Sigmoid colon (tissue), 7 donors: ENCODE results near the gene ZNF665. TPM values are rescaled to one million over a fixed set of nuclear protein-coding genes. Genes with fewer than 3 reads are reported as not detected.
A peak's percentile ranks its signal among the peaks of the same experiment; 100 is the strongest.

Experiments
- DNase-seq: peaks from one replicate; pipeline ENCODE4 v3.0.0-alpha.2; 2019
- H3K27ac ChIP-seq, 4 donors: fragments of 200-600 bp; sonication (generic); one replicate each; pipeline ENCODE4 v1.5.1; 2016 to 2019; ENCODE audit warnings: mild to moderate bottlenecking in 1 of 4
- H3K27me3 ChIP-seq, 3 donors: fragments of 200-600 bp; sonication (generic); one replicate each; pipeline ENCODE4 v1.5.1; 2019; ENCODE audit warnings: mild to moderate bottlenecking in 1 of 3
- H3K36me3 ChIP-seq, 4 donors: fragments of 200-600 bp; sonication (generic); one replicate each; pipeline ENCODE4 v1.5.1; 2016 to 2019
- H3K4me1 ChIP-seq, 4 donors: fragments of 200-600 bp; sonication (generic); one replicate each; pipeline ENCODE4 v1.5.1; 2017 to 2019
- H3K4me3 ChIP-seq, 4 donors: fragments of 200-600 bp; sonication (generic); one replicate each; pipeline ENCODE4 v1.5.1; 2017 to 2019; ENCODE audit warnings: mild to moderate bottlenecking in 2 of 4, moderate library complexity in 1 of 4
- H3K9me3 ChIP-seq, 4 donors: fragments of 200-600 bp in 3 of 4; sonication (generic) in 3 of 4; one replicate each; pipeline versions ENCODE4 v1.5.1 to v1.6.1; 2013 to 2019
- EP300 ChIP-seq, 4 donors: sonication (generic); formaldehyde crosslinking; IDR thresholded peaks; one replicate each; pipeline ENCODE4 v1.6.1; 2017; ENCODE audit warnings: antibody characterized with exemption in 4 of 4
- POLR2A ChIP-seq, 2 donors: fragments of 450-650 bp; IDR thresholded peaks; one replicate each; pipeline ENCODE4 v1.6.1; 2016; ENCODE audit warnings: antibody characterized with exemption in 2 of 2, mild to moderate bottlenecking in 2 of 2, moderate library complexity in 2 of 2
- POLR2AphosphoS5 ChIP-seq, 4 donors: sonication (generic); formaldehyde crosslinking; IDR thresholded peaks; one replicate each; pipeline ENCODE4 v1.6.1; 2017; ENCODE audit warnings: antibody characterized with exemption in 4 of 4
- WGBS, 2 donors: extraction: QIAGEN DNeasy Blood & Tissue Kit; methylation state at CpG; one replicate each; pipeline ENCODE4 v1.1.7; 2013; 5-methylcytosine and 5-hydroxymethylcytosine counted together
- intact Hi-C: fragments of 100-400 bp; cut with DNase I; formaldehyde crosslinking; loops from one replicate; pipeline ENCODE4 v1.15.1; 2023
- polyA plus RNA-seq, 3 donors: library from polyadenylated mRNA; stranded (reverse); fragments of 200-250 nt; gene quantifications; one replicate each; pipeline ENCODE4 v1.2.3, GENCODE V29; 2013
- total RNA-seq, 4 donors: library from RNA; depleted of rRNA; stranded (reverse); fragments of >200 nt; gene quantifications; one replicate each; pipeline ENCODE4 v1.1.0, GENCODE V29; 2016
- TF ChIP-seq, protein P1 (sequence below), 4 experiments: fragments of 450-650 bp in 3 of 4; fragments of 200-600 bp in 1 of 4; IDR thresholded peaks; one replicate each; pipeline ENCODE4 v1.5.1; 2016 to 2019; ENCODE audit warnings: antibody characterized with exemption in 4 of 4, mild to moderate bottlenecking in 3 of 4, moderate library complexity in 2 of 4
- donor health status: healthy with polysubstance abuse.
- donor health status: Bipolar disorder and iron deficiency.
- donor health status: healthy.

ZNF665 gene
- total and polyA plus RNA-seq, 7 donors = 0.92 to 16.8 (median 5.3) TPM

DNA sequence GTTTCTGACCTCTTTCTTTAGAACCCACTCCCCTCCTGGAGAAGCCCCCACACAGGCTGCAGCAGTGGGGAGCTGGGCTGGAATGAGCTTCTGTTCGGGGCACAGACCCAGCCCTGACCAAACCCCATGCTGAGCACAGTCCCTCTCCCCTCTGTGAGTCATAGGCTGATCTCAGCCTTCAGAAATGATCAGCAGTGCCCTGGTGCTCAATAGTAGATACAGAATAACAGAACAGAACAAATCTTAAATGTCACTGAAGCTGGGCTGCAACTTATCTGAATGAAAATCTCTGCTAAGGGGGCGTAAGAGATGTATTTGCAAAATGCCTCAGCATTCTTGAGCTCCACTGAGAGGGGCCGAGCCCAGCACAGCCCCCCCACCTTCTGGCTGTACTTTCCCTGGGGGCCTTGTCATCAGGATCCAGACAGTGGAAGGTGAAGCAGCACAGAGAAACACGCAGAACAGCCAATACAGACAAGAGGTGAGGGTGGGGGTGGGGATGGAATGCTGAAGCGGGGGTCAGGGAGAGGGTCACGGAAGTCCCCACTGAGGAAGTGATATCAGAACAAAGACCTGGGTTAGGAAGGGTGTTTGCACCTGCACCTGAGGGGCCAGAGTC is 9.9 kb downstream of the ZNF665 start:
- Histone ChIP-seq H3K36me3 (peaks cover 0 to 35% (median 5%) of the 10 kb centered on the region in 4 donors), H3K9me3 (peaks cover 0 to 3% (median 0%) of the 10 kb centered on the region in 4 donors), H3K4me1 (no peaks in the 10 kb centered on the region), H3K4me3 (no peak overlapping the region), H3K27ac (peak overlapping the region in 2 of 4 donors; percentile 10 to 29), H3K27me3 (no peaks in the 10 kb centered on the region)
- DNase-seq = no peak
- TF ChIP-seq, protein P1, sequence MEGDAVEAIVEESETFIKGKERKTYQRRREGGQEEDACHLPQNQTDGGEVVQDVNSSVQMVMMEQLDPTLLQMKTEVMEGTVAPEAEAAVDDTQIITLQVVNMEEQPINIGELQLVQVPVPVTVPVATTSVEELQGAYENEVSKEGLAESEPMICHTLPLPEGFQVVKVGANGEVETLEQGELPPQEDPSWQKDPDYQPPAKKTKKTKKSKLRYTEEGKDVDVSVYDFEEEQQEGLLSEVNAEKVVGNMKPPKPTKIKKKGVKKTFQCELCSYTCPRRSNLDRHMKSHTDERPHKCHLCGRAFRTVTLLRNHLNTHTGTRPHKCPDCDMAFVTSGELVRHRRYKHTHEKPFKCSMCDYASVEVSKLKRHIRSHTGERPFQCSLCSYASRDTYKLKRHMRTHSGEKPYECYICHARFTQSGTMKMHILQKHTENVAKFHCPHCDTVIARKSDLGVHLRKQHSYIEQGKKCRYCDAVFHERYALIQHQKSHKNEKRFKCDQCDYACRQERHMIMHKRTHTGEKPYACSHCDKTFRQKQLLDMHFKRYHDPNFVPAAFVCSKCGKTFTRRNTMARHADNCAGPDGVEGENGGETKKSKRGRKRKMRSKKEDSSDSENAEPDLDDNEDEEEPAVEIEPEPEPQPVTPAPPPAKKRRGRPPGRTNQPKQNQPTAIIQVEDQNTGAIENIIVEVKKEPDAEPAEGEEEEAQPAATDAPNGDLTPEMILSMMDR (IDR thresholded peaks at IDR 0.05) = no peak
- TF ChIP-seq POLR2A (IDR thresholded peaks at IDR 0.05) = no peak
- no peak for TF ChIP-seq EP300 (IDR thresholded peaks at IDR 0.05)
- no peak for TF ChIP-seq POLR2AphosphoS5 (IDR thresholded peaks at IDR 0.05)
- WGBS, 2 donors = 90 to 92% methylated on average over 6 of the region's 6 CpGs
- intact Hi-C loops = no loop called here

DNA sequence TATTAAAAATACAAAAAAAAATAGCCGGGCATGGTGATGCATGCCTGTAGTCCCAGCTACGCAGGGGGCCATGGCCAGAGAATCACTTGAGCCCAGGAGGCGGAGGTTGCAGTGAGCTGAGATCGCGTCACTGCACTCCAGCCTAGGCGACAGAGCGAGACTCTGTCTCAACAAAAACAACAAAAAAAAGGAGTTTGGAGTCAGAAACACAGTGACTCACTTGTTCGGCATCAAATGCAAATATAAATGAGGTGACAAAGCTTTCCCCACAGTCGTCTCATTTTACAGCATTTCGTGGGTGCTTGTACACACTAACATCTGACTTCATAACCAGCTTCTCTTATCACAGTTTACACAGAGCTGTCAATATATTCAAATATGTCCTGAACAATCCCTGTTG is 11.0 kb downstream of the ZNF665 start:
- H3K27ac ChIP-seq = no peak overlapping the region
- peaks cover 0 to 3% (median 0%) of the 10 kb centered on the region in 4 donors for H3K9me3 ChIP-seq
- WGBS, 2 donors = 92 to 97% methylated on average over 10 of the region's 10 CpGs
- H3K4me3 ChIP-seq = no peak overlapping the region
- no peak for DNase-seq
- peaks cover 0 to 35% (median 5%) of the 10 kb centered on the region in 4 donors for H3K36me3 ChIP-seq
- H3K4me1 ChIP-seq = no peaks in the 10 kb centered on the region
- H3K27me3 ChIP-seq = no peaks in the 10 kb centered on the region
- intact Hi-C loops = no loop called here
- TF ChIP-seq POLR2AphosphoS5 (IDR thresholded peaks at IDR 0.05) (no peak), EP300 (IDR thresholded peaks at IDR 0.05) (no peak), POLR2A (IDR thresholded peaks at IDR 0.05) (no peak)
- TF ChIP-seq, protein P1 (IDR thresholded peaks at IDR 0.05) = no peak

DNA sequence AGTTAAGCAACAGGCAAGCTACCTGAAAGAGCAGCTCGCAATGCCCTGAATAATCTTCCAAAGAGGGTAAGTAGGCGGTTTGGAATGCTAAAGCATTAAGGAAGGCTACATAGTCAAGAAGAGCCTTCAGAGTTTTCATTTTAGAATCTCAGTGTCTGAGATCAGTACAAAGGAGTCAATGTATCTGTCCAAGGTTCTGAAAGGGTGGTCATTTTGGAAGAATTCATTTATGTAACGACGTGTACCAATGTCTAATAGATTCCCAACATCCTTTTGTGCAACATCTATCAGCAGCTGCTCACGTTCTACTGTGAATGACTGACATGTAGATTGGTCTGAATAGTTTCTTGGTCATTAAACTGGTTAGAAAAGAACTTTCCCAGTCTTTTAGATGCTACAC is 15.2 kb downstream of the ZNF665 start:
- peaks cover 0 to 9% (median 0%) of the 10 kb centered on the region in 4 donors for H3K9me3 ChIP-seq
- TF ChIP-seq, protein P1 (IDR thresholded peaks at IDR 0.05) = no peak
- TF ChIP-seq POLR2AphosphoS5 (IDR thresholded peaks at IDR 0.05) = no peak
- no peak for TF ChIP-seq EP300 (IDR thresholded peaks at IDR 0.05)
- no peak for TF ChIP-seq POLR2A (IDR thresholded peaks at IDR 0.05)
- no peaks in the 10 kb centered on the region for H3K27me3 ChIP-seq
- intact Hi-C loops = no loop called here
- H3K36me3 ChIP-seq = peaks cover 0 to 35% (median 5%) of the 10 kb centered on the region in 4 donors
- no peak overlapping the region for H3K27ac ChIP-seq
- H3K4me1 ChIP-seq = no peaks in the 10 kb centered on the region
- DNase-seq = no peak
- WGBS, 2 donors = 96 to 98% methylated on average over 5 of the region's 5 CpGs
- no peak overlapping the region for H3K4me3 ChIP-seq

DNA sequence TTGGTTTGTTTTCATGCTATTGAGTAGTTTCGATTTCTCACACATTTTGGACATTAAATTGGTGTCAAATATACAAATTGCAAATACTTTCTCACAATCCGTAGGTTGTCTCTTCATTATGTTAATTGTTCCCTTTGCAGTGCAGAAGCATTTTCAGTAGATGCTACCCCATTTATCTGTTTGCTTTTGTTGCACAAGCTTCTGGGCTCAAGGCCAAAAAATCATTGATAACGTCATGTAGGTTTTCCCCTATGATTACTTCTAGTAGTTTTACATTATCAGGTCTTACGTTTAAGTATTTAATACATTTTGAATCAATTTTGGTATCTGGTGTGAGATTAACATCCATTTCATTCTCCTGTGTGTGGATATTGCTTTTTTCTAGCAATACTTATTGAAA is 20.3 kb downstream of the ZNF665 start:
- Histone ChIP-seq H3K9me3 (peaks cover 0 to 14% (median 2%) of the 10 kb centered on the region in 4 donors), H3K4me1 (no peaks in the 10 kb centered on the region), H3K4me3 (no peak overlapping the region), H3K27me3 (no peaks in the 10 kb centered on the region), H3K36me3 (no peaks in the 10 kb centered on the region), H3K27ac (no peak overlapping the region)
- WGBS, 2 donors = 68 to 79% methylated on average over 4 of the region's 4 CpGs
- TF ChIP-seq EP300 (IDR thresholded peaks at IDR 0.05) (no peak), POLR2AphosphoS5 (IDR thresholded peaks at IDR 0.05) (no peak), POLR2A (IDR thresholded peaks at IDR 0.05) (no peak)
- TF ChIP-seq, protein P1 (IDR thresholded peaks at IDR 0.05) = no peak
- intact Hi-C loops = no loop called here
- no peak for DNase-seq
